GM03348 (cell line): ENCODE results near the gene ADAP2.
"Not testable (repeated sequence)": the region's sequence is repeated elsewhere in the genome, so short reads cannot be mapped to it uniquely, and the experiment has no call there.

Experiments used
- DNase-seq: peaks from one replicate; pipeline ENCODE4 v3.0.0; 2012; ENCODE audit warnings: low spot score

ADAP2 gene, protein sequence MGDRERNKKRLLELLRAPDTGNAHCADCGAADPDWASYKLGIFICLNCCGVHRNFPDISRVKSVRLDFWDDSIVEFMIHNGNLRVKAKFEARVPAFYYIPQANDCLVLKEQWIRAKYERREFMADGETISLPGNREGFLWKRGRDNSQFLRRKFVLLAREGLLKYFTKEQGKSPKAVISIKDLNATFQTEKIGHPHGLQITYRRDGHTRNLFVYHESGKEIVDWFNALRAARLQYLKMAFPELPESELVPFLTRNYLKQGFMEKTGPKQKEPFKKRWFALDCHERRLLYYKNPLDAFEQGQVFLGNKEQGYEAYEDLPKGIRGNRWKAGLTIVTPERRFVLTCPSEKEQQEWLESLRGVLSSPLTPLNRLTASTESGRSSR

GRCh38 chr17:30921544-30922196, at the start of gene ADAP2:
ADAP2 (plus strand) TSS chr17:30921945; CDS start chr17:30922015, 70 bp downstream.
- DNase-seq = peak; percentile 45

- no peak for DNase-seq
Observed at GRCh38 chr17:30886187-30886586, 35.6 kb upstream of the ADAP2 start.

- DNase-seq = no peak
Observed at GRCh38 chr17:30894236-30894635, 27.5 kb upstream of the ADAP2 start.

- no peak for DNase-seq
Observed at GRCh38 chr17:30897311-30897710, 24.4 kb upstream of the ADAP2 start.

- DNase-seq = peak; percentile 41
Observed at GRCh38 chr17:30905742-30906100, 16.0 kb upstream of the ADAP2 start.

DNA sequence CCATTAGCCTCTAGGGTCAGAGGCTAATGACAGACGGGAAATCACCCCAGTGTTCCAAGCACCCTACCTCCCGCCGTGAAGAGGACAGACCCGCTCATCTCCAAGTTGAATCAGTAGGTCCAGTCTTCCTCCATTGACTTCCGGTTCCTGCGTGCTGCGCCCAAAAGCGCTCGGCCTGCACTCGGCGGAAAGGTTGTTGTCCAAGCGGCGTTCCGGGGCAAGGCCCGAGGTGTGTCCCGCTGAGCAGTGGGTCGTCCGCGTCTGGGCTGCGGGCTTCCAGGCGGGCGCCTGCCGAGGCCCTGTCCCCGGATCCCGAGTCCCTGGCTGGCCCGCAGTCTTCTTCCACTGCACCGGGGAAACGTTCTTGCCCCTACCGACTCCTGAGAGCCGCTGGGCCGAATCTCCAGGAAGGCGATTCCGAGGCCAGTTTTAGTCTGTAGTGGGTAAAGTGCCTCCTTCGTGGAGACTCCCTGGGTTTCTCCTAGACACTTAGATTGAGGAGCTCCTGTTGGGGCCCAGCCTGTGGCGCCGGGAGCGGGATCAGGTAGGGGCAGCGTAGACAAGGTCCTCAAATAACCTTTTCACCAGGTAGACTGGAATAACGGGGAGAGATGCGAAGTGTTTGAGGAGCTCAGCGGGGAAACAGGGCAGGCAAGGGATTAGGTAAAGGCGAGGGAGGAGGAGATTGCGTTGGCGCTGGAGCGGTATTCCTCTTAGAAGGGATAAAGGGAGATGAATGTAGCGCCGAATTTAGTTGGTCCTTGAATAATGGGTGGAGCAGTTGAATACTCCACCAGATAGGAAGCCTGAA, 15.4 kb upstream of the ADAP2 start, which contains the start of gene TEFM:
Gene TEFM, minus strand, starts transcription at position 138 of the 811 bp plus-strand sequence. Its CDS starts 40 bp downstream, at position 98.
- peak; percentile 93 for DNase-seq

- no peak for DNase-seq
Observed at GRCh38 chr17:30908717-30909420, 12.9 kb upstream of the ADAP2 start.

DNA sequence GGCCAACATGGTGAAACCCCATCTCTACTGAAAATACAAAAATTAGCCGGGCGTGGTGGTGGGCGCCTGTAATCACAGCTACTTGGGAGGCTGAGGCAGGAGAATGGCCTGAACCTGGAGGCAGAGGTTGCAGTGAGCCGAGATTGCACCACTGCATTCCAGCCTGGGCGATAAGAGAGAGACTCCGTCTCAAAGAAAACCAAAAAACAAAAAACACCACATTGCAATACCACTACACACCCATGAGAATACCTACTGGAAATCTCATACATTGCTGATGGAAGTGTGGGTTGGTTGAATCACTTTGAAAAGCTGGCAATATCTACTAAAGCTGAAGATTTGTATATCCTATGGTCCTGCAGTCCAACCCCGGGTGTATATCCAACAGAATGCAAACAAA, 11.6 kb upstream of the ADAP2 start:
- DNase-seq = not testable (repeated sequence)

- no peak for DNase-seq
Observed at GRCh38 chr17:30913955-30914354, 7.8 kb upstream of the ADAP2 start.

- DNase-seq = no peak
Observed at GRCh38 chr17:30915833-30916611, 5.7 kb upstream of the ADAP2 start.

GRCh38 chr17:30917050-30917449, 4.7 kb upstream of the ADAP2 start:
- DNase-seq = no peak

- DNase-seq = no peak
Observed at GRCh38 chr17:30920282-30920681, 1.5 kb upstream of the ADAP2 start.

DNA sequence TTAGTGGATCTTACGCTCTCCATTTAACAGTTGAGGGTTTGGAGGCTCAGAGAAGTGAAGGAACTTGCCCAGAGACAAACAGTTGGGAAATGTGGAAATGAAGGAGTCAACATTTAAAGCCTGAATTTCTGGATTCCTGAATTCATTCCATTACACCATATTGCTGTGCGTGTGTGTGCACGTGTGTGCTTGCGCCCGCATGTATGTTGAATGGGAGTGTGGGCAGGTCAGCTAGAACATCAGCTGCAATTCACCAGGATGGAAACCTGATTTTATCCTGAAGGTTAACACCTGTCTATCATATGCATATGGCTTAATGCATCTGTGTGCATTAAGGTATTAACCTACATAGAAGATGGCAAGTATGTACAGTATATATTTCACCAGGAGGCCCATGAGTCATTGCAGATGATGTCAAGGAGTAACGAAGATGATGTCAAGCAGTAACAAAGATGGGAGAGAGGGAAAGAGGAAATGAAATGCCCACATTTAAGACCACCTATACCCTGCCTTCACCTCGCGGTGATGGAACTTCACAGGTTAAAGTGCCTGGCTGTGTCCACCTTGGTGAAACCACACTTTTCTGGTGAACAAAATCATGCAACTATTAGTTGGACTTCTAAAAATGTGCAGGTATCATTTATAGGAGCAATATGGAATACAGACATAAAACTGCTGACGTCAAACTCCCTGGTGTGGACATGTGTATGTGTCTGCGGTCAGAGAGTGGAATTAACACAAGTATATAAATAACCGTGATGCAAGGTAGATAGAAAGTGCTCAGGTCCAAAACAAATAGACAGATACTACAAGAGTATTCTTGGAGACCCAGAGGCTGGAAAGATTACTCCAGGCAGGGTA, 832 bp upstream of the ADAP2 start:
- no peak for DNase-seq

GRCh38 chr17:30922235-30923030, 688 bp downstream of the ADAP2 start:
- DNase-seq = peak; percentile 53

DNA sequence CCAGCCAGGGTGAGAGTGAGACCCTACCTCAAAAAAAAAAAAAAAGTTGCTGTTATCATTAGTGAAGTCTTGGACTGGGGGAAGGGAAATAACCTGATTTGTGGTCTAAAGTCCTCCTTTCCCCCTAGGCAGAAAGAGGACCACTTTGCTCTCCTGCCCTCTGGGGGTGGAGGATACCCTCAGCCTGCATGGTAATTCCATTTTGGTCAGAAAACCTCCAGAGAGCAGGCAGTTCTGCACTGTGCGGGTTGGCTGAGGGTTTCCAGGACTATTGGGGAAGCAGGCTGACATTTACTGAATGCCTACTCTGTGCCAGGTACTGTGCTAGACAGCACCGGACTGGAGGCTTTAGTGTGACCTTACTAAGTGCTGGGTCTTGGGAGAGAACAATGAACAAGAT, 2.6 kb downstream of the ADAP2 start:
- DNase-seq = no peak

DNA sequence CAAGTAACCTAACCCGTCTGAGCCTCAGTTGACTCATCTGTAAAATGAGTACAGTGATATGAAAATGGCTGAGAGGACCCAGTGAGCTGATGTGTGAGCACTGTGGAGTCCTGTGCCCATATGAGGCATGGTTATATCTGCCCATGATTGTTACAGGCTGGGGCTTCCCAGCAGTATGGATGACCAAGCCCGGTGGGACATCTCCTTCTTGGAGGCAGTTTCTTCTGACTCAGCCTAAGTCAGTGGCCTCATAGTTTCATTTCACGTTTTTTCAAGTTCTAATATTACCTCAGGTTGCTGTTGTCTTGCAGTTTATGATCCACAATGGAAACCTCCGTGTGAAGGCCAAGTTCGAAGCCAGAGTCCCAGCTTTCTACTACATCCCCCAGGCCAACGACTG, 4.8 kb downstream of the ADAP2 start:
- no peak for DNase-seq

GRCh38 chr17:30927756-30928155, 6.0 kb downstream of the ADAP2 start:
- no peak for DNase-seq

DNA sequence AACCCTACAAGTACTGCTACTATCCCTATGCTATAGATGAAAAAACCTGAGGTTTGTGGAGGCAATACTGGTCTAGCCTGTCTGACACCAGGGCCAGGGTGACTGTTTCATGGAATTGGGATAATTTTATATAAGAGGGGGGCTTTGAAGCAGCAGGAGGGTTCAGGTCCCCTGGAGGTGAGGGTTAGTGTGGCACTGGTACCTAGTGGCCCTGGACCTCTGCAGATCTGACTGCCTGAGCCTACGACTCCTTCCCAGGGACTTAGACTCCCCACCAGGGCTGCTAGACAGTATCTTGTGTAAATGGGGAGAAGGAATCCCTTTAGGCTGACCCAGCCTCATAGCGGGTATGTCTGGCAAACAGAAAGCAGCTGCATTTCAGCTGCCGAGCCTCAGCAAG, 6.8 kb downstream of the ADAP2 start:
- DNase-seq = no peak

DNA sequence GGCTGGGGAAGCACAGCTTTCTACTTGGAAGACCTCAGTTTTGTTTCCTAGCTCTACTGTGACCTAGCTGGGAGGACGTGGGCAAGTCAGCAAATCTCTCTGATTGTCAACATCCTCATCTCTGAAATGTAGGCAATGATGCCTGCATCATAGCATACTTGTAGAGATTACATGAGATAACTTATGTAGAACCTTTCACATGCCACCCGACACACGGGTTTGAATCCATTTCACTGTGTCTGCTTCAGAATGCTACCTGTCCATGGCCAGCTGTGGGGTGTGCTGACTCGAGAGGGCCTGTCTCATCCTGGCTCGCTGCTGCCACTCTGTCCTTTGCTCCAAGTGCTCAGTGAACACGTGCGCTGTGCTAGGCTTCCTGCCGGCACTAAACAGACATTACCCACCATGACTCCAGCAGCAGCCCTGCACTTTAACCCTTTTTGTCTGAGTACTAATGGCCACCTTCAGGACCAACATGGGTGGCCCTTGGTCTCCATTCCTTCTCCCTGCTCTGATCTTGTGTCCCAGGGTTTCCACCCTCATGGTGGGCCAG, 7.4 kb downstream of the ADAP2 start:
- DNase-seq = no peak
